GM10248 (cell line): Measurements from ENCODE around the gene FILIP1.

ENCODE experiments used
- CTCF ChIA-PET: fragments of 300-600 bp; sonication (Branson Sonifier 250); formaldehyde crosslinking; extraction: SDS; loops from one replicate; lab custom pipeline; 2021; ENCODE audit warnings: antibody characterized with exemption; lab: Yijun Ruan, JAX
- POLR2A ChIA-PET: fragments of 350-650 bp; sonication (Branson Sonifier 250); formaldehyde crosslinking; extraction: SDS; loops from one replicate; lab custom pipeline; 2020; ENCODE audit warnings: antibody characterized with exemption; lab: Yijun Ruan, JAX
- DNase-seq: peaks from one replicate; pipeline ENCODE4 v3.0.0; 2012; ENCODE audit errors: extremely low spot score
- TF ChIP-seq, protein P1 (sequence below): IDR thresholded peaks from 2 replicates; pipeline ENCODE4 v1.5.1; 2012; ENCODE audit warnings: mild to moderate bottlenecking, low read depth; ENCODE audit errors: extremely low read depth, missing control alignments, control extremely low read depth

The FILIP1 gene

GRCh38 chr6:75430631-75431325 lies 62.8 kb downstream of the FILIP1 start:
- POLR2A ChIA-PET = no interaction called here
- CTCF ChIA-PET = interaction anchor here (0.9 to 1.4 kb wide), 3 partner anchors 17 to 62 kb away, joined by 3 read pairs; no protein-coding TSS in a partner anchor
- DNase-seq = no peak
- TF ChIP-seq, protein P1, sequence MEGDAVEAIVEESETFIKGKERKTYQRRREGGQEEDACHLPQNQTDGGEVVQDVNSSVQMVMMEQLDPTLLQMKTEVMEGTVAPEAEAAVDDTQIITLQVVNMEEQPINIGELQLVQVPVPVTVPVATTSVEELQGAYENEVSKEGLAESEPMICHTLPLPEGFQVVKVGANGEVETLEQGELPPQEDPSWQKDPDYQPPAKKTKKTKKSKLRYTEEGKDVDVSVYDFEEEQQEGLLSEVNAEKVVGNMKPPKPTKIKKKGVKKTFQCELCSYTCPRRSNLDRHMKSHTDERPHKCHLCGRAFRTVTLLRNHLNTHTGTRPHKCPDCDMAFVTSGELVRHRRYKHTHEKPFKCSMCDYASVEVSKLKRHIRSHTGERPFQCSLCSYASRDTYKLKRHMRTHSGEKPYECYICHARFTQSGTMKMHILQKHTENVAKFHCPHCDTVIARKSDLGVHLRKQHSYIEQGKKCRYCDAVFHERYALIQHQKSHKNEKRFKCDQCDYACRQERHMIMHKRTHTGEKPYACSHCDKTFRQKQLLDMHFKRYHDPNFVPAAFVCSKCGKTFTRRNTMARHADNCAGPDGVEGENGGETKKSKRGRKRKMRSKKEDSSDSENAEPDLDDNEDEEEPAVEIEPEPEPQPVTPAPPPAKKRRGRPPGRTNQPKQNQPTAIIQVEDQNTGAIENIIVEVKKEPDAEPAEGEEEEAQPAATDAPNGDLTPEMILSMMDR = no peak

DNA sequence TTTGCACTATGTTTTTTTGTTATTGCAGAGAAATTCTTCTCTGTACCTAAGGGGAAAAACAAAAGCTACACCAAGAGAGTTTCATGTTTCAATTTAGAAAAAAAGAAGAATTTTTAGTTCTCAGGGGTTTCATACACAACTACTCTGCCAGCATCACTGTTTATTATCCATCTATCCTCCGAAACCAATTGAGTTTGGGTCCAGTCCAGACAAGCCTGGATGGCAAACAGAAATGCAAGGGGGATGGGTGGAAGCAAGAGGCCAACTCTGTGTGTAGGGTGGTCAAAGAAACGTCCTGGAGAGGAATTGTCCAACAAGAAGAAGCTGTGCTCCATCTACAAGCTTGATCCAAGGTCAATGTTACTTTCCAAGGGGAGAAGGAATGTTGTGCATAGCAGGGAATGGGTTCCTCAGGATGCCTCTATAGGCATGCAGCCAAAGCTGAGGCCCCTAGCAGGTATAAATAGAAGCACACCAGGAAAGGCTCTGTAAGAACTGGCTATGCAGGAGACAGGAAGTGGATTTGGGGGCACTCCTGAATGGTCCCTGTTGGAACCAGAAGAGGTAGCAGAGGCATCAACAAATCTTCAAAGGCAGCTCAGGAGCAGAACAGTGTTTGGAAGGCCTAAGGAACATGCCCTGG lies 64.4 kb downstream of the FILIP1 start:
- no peak for DNase-seq
- ChIA-PET POLR2A (no interaction called here), CTCF (interaction anchor here (0.9 to 1.8 kb wide), 6 partner anchors 9 to 73 kb away, joined by 3 to 8 read pairs (median 4); no protein-coding TSS in a partner anchor)
- TF ChIP-seq, protein P1 = no peak

DNA sequence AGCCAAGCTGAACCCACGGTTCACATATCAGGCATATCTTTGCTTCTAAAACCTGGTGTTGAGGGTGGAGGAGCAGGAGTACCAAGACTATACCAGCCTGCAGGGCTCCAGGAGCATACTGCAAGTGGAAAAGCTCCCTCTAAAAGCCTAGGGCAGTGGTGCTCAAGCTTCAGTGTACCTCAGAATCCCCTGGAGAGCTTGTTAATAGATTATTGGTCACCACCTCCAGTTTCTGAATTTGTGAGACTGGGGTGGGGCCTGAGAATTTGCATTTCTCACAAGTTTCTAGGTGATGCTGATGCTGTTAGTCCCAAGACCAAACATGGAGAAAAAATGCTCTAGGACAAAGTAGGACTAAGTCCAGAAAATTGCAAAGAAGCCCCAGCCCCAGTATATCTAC lies 65.4 kb downstream of the FILIP1 start:
- no peak for DNase-seq
- ChIA-PET POLR2A (no interaction called here), CTCF (interaction anchor here (0.8 to 1.8 kb wide), 6 partner anchors 10 to 74 kb away, joined by 3 to 8 read pairs (median 4); no protein-coding TSS in a partner anchor)
- TF ChIP-seq, protein P1 = no peak

- ChIA-PET POLR2A (no interaction called here), CTCF (interaction anchor here (0.8 kb wide), 1 partner anchor 14 kb away, joined by 4 read pairs; no protein-coding TSS in a partner anchor)
- TF ChIP-seq, protein P1 = no peak
- DNase-seq = no peak
Observed at GRCh38 chr6:75427329-75427728, 66.3 kb downstream of the FILIP1 start.

GRCh38 chr6:75424618-75425548 lies 68.7 kb downstream of the FILIP1 start:
- TF ChIP-seq, protein P1 = no peak
- CTCF ChIA-PET = no interaction called here
- POLR2A ChIA-PET = interaction anchor here (0.5 kb wide), 1 partner anchor 186 kb away, joined by 4 read pairs; no protein-coding TSS in a partner anchor
- DNase-seq = no peak

- TF ChIP-seq, protein P1 = no peak
- ChIA-PET CTCF (interaction anchor here (0.9 to 1.1 kb wide), 2 partner anchors 10 to 12 kb away, joined by 3 read pairs; no protein-coding TSS in a partner anchor), POLR2A (no interaction called here)
Observed at GRCh38 chr6:75423386-75423785, 70.2 kb downstream of the FILIP1 start.

More at GRCh38 chr6:75423386-75423785, 70.2 kb downstream of the FILIP1 start:
- no peak for DNase-seq
